Spleen (tissue), 11 donors: ENCODE measurements around the gene MMP13. TPM values are rescaled to one million over a fixed set of nuclear protein-coding genes. Genes with fewer than 3 reads are reported as not detected.

Source experiments
- DNase-seq: peaks from one replicate; pipeline ENCODE4 v3.0.0-alpha.2; 2020
- H3K27ac ChIP-seq, 8 donors: fragments of 200-600 bp; sonication (generic) in 7 of 8; 1 replicate in 4 of 8; 2 replicates in 4 of 8; pipeline versions ENCODE4 v1.5.0 to v1.8.0; 2016 to 2021; ENCODE audit warnings: inconsistent platforms in 4 of 8, mild to moderate bottlenecking in 4 of 8, moderate library complexity in 1 of 8
- H3K27me3 ChIP-seq, 7 donors: fragments of 200-600 bp; sonication (generic) in 6 of 7; replicated peaks in 1 of 7; 1 replicate in 4 of 7; 2 replicates in 3 of 7; pipeline versions ENCODE4 v1.5.0 to v1.8.0; 2016 to 2021; ENCODE audit warnings: inconsistent platforms in 3 of 7, mild to moderate bottlenecking in 1 of 7
- H3K36me3 ChIP-seq, 6 donors: fragments of 200-600 bp; sonication (generic) in 5 of 6; 1 replicate in 4 of 6; 2 replicates in 2 of 6; pipeline versions ENCODE4 v1.5.0 to v1.8.0; 2016 to 2021; ENCODE audit warnings: inconsistent platforms in 2 of 6
- H3K4me1 ChIP-seq, 6 donors: fragments of 200-600 bp; sonication (generic) in 5 of 6; 1 replicate in 3 of 6; 2 replicates in 3 of 6; pipeline versions ENCODE4 v1.5.0 to v1.8.0; 2016 to 2021; ENCODE audit warnings: inconsistent platforms in 3 of 6
- H3K4me3 ChIP-seq, 8 donors: fragments of 200-600 bp; sonication (generic) in 7 of 8; 1 replicate in 4 of 8; 2 replicates in 4 of 8; pipeline versions ENCODE4 v1.5.0 to v1.8.0; 2016 to 2021; ENCODE audit warnings: inconsistent platforms in 4 of 8, mild to moderate bottlenecking in 4 of 8, moderate library complexity in 2 of 8
- H3K9me3 ChIP-seq, 8 donors: fragments of 200-600 bp; sonication (generic) in 7 of 8; 1 replicate in 4 of 8; 2 replicates in 4 of 8; pipeline versions ENCODE4 v1.5.0 to v1.8.0; 2016 to 2021; ENCODE audit warnings: inconsistent platforms in 4 of 8
- POLR2A ChIP-seq, 3 donors: fragments of 450-650 bp; IDR thresholded peaks; one replicate each; pipeline ENCODE4 v1.5.1; 2017; ENCODE audit warnings: antibody characterized with exemption in 3 of 3, mild to moderate bottlenecking in 1 of 3
- POLR2AphosphoS5 ChIP-seq, 3 donors: sonication (generic); formaldehyde crosslinking; IDR thresholded peaks; one replicate each; pipeline ENCODE4 v1.5.1; 2017; ENCODE audit warnings: antibody characterized with exemption in 3 of 3
- WGBS, 5 donors: extraction: QIAGEN DNeasy Blood & Tissue Kit in 3 of 5; methylation state at CpG; one replicate each; pipeline versions ENCODE4 v1.1.5 to v1.1.7; 2013 to 2018; 5-methylcytosine and 5-hydroxymethylcytosine counted together
- intact Hi-C: fragments of 100-400 bp; cut with DNase I; formaldehyde crosslinking; loops from one replicate; pipeline ENCODE4 v1.15.0; 2023; ENCODE audit warnings: low total_unique reads
- polyA plus RNA-seq, 3 donors: library from polyadenylated mRNA; stranded (reverse); fragments of 200-250 nt; gene quantifications; one replicate each; pipeline ENCODE4 v1.2.1, GENCODE V29; 2013
- total RNA-seq, 7 donors: library from RNA; depleted of rRNA in 3 of 7; stranded (reverse); fragments of >200 nt in 3 of 7; fragmentation: NEBNext Ultra II Directional in 4 of 7; extraction: Animal tissue kit (Norgen Biotek cat#: 25700) in 4 of 7; gene quantifications; one replicate each; pipeline versions ENCODE4 v1.1.0 to v1.2.1, GENCODE V29; 2016 to 2021
- TF ChIP-seq, protein P1 (sequence below), 11 experiments: fragments of 200-600 bp in 7 of 11; fragments of 450-650 bp in 4 of 11; sonication (generic) in 4 of 11; IDR thresholded peaks in 8 of 11; conservative IDR thresholded peaks in 3 of 11; 1 replicate in 7 of 11; 2 replicates in 4 of 11; pipeline versions ENCODE4 v1.4.0 to v1.8.0; 2016 to 2021; ENCODE audit warnings: antibody characterized with exemption in 11 of 11, inconsistent platforms in 4 of 11, mild to moderate bottlenecking in 1 of 11
- donor health status: healthy with polysubstance abuse.
- donor health status: DM: no; HTN: no; CAD: no; lungs with moderate emphysema.
- donor health status: DM: no; HTN: no; CAD: no.
- donor health status: Bipolar disorder and iron deficiency.
- donor health status: healthy.
- donor health status: DM: no; HTN: no; CAD: no.
- donor health status: DM: yes; HTN: yes; CAD: no.

Gene MMP13
- total and polyA plus RNA-seq, 10 donors: not detected

DNA sequence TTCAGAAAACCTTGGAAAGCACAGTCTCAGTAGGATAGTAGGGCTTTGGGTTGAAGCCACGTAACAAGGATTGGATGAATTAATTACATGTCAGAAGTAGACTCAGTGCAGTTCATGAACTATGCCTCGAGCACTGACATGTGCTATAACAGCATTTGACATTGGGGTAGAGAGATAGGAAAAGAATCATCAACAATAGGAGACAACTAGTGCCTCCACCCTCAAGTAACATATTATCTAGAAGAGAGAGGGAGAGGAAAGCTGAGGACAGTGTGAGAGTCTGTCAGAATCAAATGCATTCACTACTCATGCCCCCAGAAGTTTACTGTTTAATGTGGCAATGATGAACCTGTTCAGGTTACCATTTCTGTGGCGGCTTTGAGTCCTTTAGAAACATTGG, 26.4 kb downstream of the MMP13 start:
- intact Hi-C loops: no loop called here
- Histone ChIP-seq H3K36me3 (no peaks in the 10 kb centered on the region), H3K9me3 (no peaks in the 10 kb centered on the region), H3K4me1 (peaks cover 0 to 5% (median 0%) of the 10 kb centered on the region in 6 donors), H3K27ac (no peak overlapping the region), H3K27me3 (no peaks in the 10 kb centered on the region), H3K4me3 (no peak overlapping the region)
- 69 to 79% (median 73%) methylated on average over 3 of the region's 3 CpGs for WGBS, 5 donors
- TF ChIP-seq, protein P1, sequence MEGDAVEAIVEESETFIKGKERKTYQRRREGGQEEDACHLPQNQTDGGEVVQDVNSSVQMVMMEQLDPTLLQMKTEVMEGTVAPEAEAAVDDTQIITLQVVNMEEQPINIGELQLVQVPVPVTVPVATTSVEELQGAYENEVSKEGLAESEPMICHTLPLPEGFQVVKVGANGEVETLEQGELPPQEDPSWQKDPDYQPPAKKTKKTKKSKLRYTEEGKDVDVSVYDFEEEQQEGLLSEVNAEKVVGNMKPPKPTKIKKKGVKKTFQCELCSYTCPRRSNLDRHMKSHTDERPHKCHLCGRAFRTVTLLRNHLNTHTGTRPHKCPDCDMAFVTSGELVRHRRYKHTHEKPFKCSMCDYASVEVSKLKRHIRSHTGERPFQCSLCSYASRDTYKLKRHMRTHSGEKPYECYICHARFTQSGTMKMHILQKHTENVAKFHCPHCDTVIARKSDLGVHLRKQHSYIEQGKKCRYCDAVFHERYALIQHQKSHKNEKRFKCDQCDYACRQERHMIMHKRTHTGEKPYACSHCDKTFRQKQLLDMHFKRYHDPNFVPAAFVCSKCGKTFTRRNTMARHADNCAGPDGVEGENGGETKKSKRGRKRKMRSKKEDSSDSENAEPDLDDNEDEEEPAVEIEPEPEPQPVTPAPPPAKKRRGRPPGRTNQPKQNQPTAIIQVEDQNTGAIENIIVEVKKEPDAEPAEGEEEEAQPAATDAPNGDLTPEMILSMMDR (IDR thresholded peaks at IDR 0.05 in 8 of 11, conservative IDR thresholded peaks at IDR 0.05 in 3 of 11): no peak
- TF ChIP-seq POLR2AphosphoS5 (IDR thresholded peaks at IDR 0.05) (no peak), POLR2A (IDR thresholded peaks at IDR 0.05) (no peak)
- DNase-seq: no peak

DNA sequence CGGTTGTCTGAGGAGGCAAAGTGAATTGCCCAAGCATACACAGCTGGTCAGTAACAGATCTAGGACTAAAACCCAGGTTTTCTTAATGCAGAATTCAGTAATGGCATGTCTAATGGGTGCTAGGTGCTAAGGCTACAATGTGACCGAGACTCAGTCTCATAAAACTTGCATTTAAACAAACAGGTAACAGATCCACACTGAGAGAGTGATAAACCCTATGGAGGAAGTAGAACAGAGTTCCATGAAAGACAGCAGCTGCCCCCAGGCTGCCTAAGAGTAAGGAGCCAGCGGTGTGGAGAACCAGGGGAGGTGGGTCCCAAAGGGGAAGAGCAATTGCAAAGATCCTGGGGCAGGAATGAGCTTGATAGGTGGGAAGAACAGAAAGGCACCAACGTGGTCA, 27.3 kb downstream of the MMP13 start:
- intact Hi-C loops: no loop called here
- TF ChIP-seq POLR2AphosphoS5 (IDR thresholded peaks at IDR 0.05) (no peak), POLR2A (IDR thresholded peaks at IDR 0.05) (no peak)
- TF ChIP-seq, protein P1 (IDR thresholded peaks at IDR 0.05 in 8 of 11, conservative IDR thresholded peaks at IDR 0.05 in 3 of 11): no peak
- Histone ChIP-seq H3K27me3 (no peaks in the 10 kb centered on the region), H3K36me3 (no peaks in the 10 kb centered on the region), H3K4me3 (no peak overlapping the region), H3K4me1 (peaks cover 0 to 5% (median 0%) of the 10 kb centered on the region in 6 donors), H3K27ac (no peak overlapping the region), H3K9me3 (no peaks in the 10 kb centered on the region)
- 66 to 85% (median 80%) methylated on average over 4 of the region's 4 CpGs for WGBS, 5 donors
- no peak for DNase-seq

DNA sequence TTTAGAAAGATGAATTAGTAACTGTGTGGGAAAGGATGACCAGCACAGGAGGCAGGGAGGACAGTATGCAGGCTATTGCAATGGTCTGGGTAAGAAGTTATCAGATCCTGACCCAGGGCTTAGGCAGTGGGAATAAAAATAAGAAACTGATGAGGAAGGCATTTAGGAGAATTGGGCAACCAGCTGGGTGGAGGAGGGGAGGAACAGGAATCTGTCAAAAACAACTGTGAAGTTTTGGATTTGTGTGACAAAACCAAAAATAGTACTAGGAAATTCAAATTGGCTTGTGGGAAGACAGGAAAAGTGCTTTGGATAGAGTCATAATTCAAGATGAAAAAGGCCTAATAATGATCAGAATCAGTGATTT, 27.9 kb downstream of the MMP13 start:
- H3K4me3 ChIP-seq: no peak overlapping the region
- no peak for DNase-seq
- no peaks in the 10 kb centered on the region for H3K27me3 ChIP-seq
- H3K4me1 ChIP-seq: peaks cover 0 to 5% (median 0%) of the 10 kb centered on the region in 6 donors
- H3K27ac ChIP-seq: peak overlapping the region in 1 of 8 donors; percentile 59
- intact Hi-C loops: no loop called here
- no peak for TF ChIP-seq POLR2A (IDR thresholded peaks at IDR 0.05)
- TF ChIP-seq, protein P1 (IDR thresholded peaks at IDR 0.05 in 8 of 11, conservative IDR thresholded peaks at IDR 0.05 in 3 of 11): no peak
- TF ChIP-seq POLR2AphosphoS5 (IDR thresholded peaks at IDR 0.05): no peak
- H3K9me3 ChIP-seq: no peaks in the 10 kb centered on the region
- no peaks in the 10 kb centered on the region for H3K36me3 ChIP-seq

DNA sequence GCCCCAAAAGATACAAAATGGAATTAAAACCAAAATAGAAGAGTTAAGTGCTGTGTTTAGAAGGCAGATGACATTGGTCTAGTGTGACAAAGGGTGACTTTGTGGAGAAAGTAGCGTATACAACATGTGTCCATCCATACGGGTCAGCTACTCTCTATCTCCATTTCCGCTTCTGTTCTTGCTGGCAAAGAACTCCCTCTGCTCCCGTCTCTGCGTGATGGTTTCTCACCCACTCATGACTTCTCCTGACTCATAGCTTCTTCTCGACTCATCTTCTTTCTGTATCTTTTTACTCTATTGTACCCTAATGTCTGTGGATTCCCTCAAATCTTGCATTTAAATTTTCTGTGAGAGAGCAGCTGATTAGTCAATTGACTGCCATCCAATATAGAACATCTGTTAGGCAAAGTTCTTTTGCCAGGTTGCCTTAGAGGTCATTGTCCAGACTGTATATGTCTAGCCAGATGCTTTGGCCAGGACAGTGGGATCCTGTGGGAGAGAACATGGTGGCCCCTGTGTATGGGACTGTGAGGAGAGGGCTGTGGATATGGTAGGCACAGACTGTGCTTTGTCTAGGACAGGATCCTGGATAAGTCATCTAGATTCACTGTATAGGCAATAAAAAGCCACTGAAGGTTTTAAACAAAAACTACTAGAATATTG, 28.4 kb downstream of the MMP13 start:
- Histone ChIP-seq H3K4me1 (peaks cover 0 to 5% (median under 1%) of the 10 kb centered on the region in 6 donors), H3K4me3 (no peak overlapping the region), H3K27ac (peak overlapping the region in 1 of 8 donors; percentile 59), H3K27me3 (no peaks in the 10 kb centered on the region), H3K9me3 (no peaks in the 10 kb centered on the region), H3K36me3 (no peaks in the 10 kb centered on the region)
- intact Hi-C loops: no loop called here
- TF ChIP-seq POLR2AphosphoS5 (IDR thresholded peaks at IDR 0.05): no peak
- TF ChIP-seq, protein P1 (IDR thresholded peaks at IDR 0.05 in 8 of 11, conservative IDR thresholded peaks at IDR 0.05 in 3 of 11): no peak
- TF ChIP-seq POLR2A (IDR thresholded peaks at IDR 0.05): no peak
- no peak for DNase-seq
- 74 to 97% (median 83%) methylated on average over 6 of the region's 6 CpGs for WGBS, 5 donors
